CD4-positive, alpha-beta T cell (primary cell): Measurements from ENCODE around the gene IDUA. TPM values are rescaled to one million over a fixed set of nuclear protein-coding genes. Genes with fewer than 3 reads are reported as not detected.

Experiments used
- ATAC-seq: fragments of 200-7000 bp; cut with Tn5 transposase; one replicate; pipeline ENCODE4 v1.10.0; 2022; ENCODE audit warnings: mild to moderate bottlenecking; ENCODE audit not compliant: poor library complexity
- CTCF ChIA-PET: fragments of 350-600 bp; sonication (Branson Sonifier 250); formaldehyde crosslinking; loops from one replicate; lab custom pipeline; 2021; ENCODE audit warnings: antibody characterized with exemption, inconsistent platforms; lab: Charles Lee
- POLR2A ChIA-PET: fragments of 350-600 bp; sonication (Branson Sonifier 250); formaldehyde crosslinking; loops from one replicate; lab custom pipeline; 2021; ENCODE audit warnings: antibody characterized with exemption, inconsistent platforms; lab: Charles Lee
- DNase-seq, 14 experiments: peaks; one replicate each; pipeline ENCODE4 v3.0.0-alpha.2; 2013 to 2020; ENCODE audit warnings: mixed read lengths in 2 of 14
- H3K27ac ChIP-seq, 2 donors: one replicate each; pipeline versions ENCODE4 v1.5.1 to v1.7.0; 2013; ENCODE audit warnings: low read length in 2 of 2, low read depth in 1 of 2, mild to moderate bottlenecking in 1 of 2
- H3K27me3 ChIP-seq, 2 experiments: 1 replicate in 1 of 2; 2 replicates in 1 of 2; pipeline versions ENCODE4 v1.6.1 to v1.7.0; 2013; ENCODE audit warnings: low read length in 2 of 2, control low read depth in 1 of 2, mild to moderate bottlenecking in 1 of 2, moderate library complexity in 1 of 2; ENCODE audit not compliant: insufficient read depth in 2 of 2, control insufficient read depth in 1 of 2
- H3K36me3 ChIP-seq: one replicate; pipeline ENCODE4 v1.6.1; 2013; ENCODE audit warnings: low read length, control low read depth; ENCODE audit not compliant: insufficient read depth
- H3K4me1 ChIP-seq: one replicate; pipeline ENCODE4 v1.6.1; 2013; ENCODE audit warnings: low read length, control low read depth; ENCODE audit not compliant: insufficient read depth
- H3K4me3 ChIP-seq: one replicate; pipeline ENCODE4 v1.5.1; 2013; ENCODE audit warnings: mild to moderate bottlenecking, low read length, moderate library complexity
- H3K9me3 ChIP-seq, 2 experiments: 1 replicate in 1 of 2; 2 replicates in 1 of 2; pipeline versions ENCODE4 v1.6.1 to v1.7.0; 2013; ENCODE audit warnings: low read length in 2 of 2, mild to moderate bottlenecking in 2 of 2, control low read depth in 1 of 2, moderate library complexity in 1 of 2; ENCODE audit not compliant: control insufficient read depth in 1 of 2, insufficient read depth in 1 of 2
- H3K27ac Mint-ChIP-seq: one replicate; pipeline ENCODE4 v1.8.0; 2020; ENCODE audit warnings: mixed read lengths
- H3K27me3 Mint-ChIP-seq: one replicate; pipeline ENCODE4 v1.8.0; 2021; ENCODE audit warnings: mixed read lengths
- H3K36me3 Mint-ChIP-seq: one replicate; pipeline ENCODE4 v1.8.0; 2021; ENCODE audit warnings: low read depth, mixed read lengths
- H3K4me1 Mint-ChIP-seq: one replicate; pipeline ENCODE4 v1.8.0; 2021; ENCODE audit warnings: low read depth, mixed read lengths
- H3K4me3 Mint-ChIP-seq: one replicate; pipeline ENCODE4 v1.8.0; 2020; ENCODE audit warnings: mild to moderate bottlenecking, mixed read lengths
- H3K9me3 Mint-ChIP-seq: one replicate; pipeline ENCODE4 v1.8.0; 2020; ENCODE audit warnings: mixed read lengths
- intact Hi-C, 2 experiments: fragments of 100-400 bp; cut with DNase I in 1 of 2; cut with micrococcal nuclease in 1 of 2; formaldehyde crosslinking; loops; one replicate each; pipeline versions ENCODE4 v1.15.1 to v1.9.0; 2023 to 2025; cut with DNase I, micrococcal nuclease
- total RNA-seq, 174 experiments: library from RNA in 2 of 174; stranded (reverse) in 2 of 174; gene quantifications; one replicate each; pipeline ENCODE4 v1.2.3 and lab custom pipeline; 2021 to 2026
- TF ChIP-seq, protein P1 (sequence below): fragments of 200-600 bp; IDR thresholded peaks from one replicate; pipeline ENCODE4 v1.8.0; 2022; ENCODE audit warnings: antibody characterized with exemption, mild to moderate bottlenecking

IDUA gene
- total RNA-seq, 2 experiments from 2014 or later, result 70.2 to 77.8 TPM

DNA sequence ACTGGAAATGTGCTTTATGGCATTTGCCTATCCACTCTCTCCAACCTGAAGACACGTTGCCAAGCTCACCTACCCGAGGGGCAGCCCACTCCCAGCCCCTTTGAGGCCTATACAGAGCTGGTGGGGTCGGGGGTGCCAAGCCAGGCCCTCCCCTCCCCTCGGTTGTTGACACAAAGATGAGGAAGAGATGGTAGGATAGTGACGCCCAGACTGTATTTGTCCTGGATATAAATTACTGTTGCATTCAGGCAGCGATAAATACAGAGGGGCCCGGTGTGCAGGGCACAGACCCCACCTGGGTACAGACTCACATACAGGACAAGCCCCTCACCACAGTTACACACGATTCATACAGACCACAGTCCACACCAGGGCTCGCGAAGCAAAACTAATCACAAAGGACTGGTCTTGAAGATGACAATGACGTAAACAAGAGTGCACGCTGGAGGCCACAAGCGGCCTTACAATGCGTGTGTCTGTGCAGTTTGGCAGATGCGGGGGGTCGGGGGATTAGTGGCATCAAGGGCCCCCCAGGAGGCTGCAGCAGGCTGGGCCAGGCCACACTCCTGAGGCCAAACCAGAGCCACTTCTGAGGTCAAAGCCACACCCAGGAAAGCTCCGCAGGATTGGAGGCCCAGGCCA, 28.0 kb upstream of the IDUA start:
- POLR2A ChIA-PET, result no interaction called here
- Histone ChIP-seq H3K4me1 (no peaks in the 10 kb centered on the region), H3K27ac (no peak overlapping the region), H3K4me3 (no peak overlapping the region), H3K9me3 (peaks cover 0 to 6% of the 10 kb centered on the region in 2 experiments), H3K36me3 (peaks cover 13% of the 10 kb centered on the region), H3K27me3 (no peaks in the 10 kb centered on the region)
- DNase-seq, result peak in 1 of 14 experiments; percentile 5
- CTCF ChIA-PET, result no interaction called here
- intact Hi-C loops, result no loop called here
- TF ChIP-seq, protein P1, sequence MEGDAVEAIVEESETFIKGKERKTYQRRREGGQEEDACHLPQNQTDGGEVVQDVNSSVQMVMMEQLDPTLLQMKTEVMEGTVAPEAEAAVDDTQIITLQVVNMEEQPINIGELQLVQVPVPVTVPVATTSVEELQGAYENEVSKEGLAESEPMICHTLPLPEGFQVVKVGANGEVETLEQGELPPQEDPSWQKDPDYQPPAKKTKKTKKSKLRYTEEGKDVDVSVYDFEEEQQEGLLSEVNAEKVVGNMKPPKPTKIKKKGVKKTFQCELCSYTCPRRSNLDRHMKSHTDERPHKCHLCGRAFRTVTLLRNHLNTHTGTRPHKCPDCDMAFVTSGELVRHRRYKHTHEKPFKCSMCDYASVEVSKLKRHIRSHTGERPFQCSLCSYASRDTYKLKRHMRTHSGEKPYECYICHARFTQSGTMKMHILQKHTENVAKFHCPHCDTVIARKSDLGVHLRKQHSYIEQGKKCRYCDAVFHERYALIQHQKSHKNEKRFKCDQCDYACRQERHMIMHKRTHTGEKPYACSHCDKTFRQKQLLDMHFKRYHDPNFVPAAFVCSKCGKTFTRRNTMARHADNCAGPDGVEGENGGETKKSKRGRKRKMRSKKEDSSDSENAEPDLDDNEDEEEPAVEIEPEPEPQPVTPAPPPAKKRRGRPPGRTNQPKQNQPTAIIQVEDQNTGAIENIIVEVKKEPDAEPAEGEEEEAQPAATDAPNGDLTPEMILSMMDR, result no peak
- H3K36me3 Mint-ChIP-seq, result peaks cover 31% of the 10 kb centered on the region
- H3K4me3 Mint-ChIP-seq, result no peak overlapping the region
- H3K27ac Mint-ChIP-seq, result no peak overlapping the region
- no peaks in the 10 kb centered on the region for H3K27me3 Mint-ChIP-seq
- no peaks in the 10 kb centered on the region for H3K4me1 Mint-ChIP-seq
- H3K9me3 Mint-ChIP-seq, result no peaks in the 10 kb centered on the region
- no peak for ATAC-seq

DNA sequence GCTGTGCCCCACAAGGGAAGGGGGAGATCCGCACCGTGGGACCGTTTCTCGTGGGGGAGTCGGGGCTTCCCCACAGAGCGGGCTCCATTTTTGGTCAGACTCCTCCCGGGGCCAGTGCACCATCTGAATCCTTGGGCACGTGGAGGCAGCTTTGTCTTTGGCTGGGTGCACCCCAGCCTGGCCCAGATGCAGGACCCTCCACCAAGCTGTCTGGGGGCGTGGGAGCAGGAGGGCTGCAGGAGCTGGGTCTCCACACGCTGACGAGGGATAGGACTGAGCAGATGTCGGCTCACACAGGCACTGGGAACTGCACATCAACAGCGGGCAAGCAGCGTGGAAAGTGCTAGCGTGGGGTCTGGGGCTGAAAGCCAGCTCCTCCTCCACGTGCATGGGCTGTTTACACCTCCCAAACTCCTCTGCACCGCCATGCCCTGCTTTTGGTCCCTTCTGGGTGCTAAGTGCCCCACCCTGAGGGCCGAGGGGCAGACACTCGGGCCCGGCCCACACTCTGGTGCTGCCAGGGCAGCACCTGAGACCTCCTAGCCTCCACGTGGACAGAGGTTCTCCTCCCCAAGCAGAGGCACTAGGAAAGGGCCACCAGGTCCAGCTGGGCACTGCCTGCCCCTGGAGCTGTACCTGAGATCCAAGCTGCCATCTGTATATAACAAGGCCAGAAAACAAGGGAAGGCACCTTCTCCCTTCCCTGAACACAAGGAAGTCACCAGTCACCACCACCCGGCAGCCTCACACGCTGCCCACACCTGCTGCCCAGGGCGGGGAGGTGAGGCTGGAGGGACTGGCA, 27.3 kb upstream of the IDUA start:
- Mint-ChIP-seq H3K36me3 (peaks cover 28% of the 10 kb centered on the region), H3K27me3 (no peaks in the 10 kb centered on the region), H3K27ac (no peak overlapping the region), H3K4me1 (no peaks in the 10 kb centered on the region), H3K4me3 (no peak overlapping the region), H3K9me3 (no peaks in the 10 kb centered on the region)
- Histone ChIP-seq H3K4me3 (no peak overlapping the region), H3K27me3 (no peaks in the 10 kb centered on the region), H3K9me3 (peaks cover 0 to 6% of the 10 kb centered on the region in 2 experiments), H3K36me3 (peaks cover 13% of the 10 kb centered on the region), H3K27ac (no peak overlapping the region), H3K4me1 (no peaks in the 10 kb centered on the region)
- peak in 1 of 14 experiments; percentile 12 for DNase-seq
- no peak for ATAC-seq
- POLR2A ChIA-PET, result no interaction called here
- CTCF ChIA-PET, result no interaction called here
- intact Hi-C loops, result no loop called here
- TF ChIP-seq, protein P1, result no peak

DNA sequence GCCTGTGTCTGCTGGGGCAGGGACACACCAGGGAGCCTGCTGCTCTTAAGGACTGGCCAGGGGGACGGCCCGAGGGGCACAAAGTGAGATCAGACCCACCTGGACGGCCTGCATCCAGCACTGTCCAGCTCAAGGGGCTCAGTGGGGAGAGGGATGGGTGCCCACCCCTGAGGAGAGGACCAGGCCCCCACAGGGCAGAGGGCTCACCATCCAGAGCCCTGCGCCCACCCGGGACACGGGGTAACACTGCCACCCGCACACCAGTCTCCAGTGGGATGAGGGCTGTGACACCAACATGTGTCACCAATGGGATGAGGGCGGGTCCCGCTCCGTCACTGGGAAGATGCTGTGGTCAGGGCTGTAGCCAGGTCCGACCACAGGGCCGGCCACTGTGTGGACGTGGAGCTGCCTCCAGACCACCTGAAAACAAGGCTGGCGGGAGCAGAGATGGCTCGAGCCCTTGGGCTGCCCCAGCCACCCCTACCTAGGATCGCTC, 26.7 kb upstream of the IDUA start:
- no peaks in the 10 kb centered on the region for H3K27me3 ChIP-seq
- no peak overlapping the region for H3K4me3 Mint-ChIP-seq
- no peaks in the 10 kb centered on the region for H3K9me3 Mint-ChIP-seq
- H3K27ac ChIP-seq, result no peak overlapping the region
- DNase-seq (peak in 1 of 14 experiments; percentile 15), ATAC-seq (no peak)
- TF ChIP-seq, protein P1, result no peak
- ChIA-PET POLR2A (no interaction called here), CTCF (no interaction called here)
- H3K27me3 Mint-ChIP-seq, result no peaks in the 10 kb centered on the region
- H3K4me1 Mint-ChIP-seq, result no peaks in the 10 kb centered on the region
- peaks cover 25% of the 10 kb centered on the region for H3K36me3 Mint-ChIP-seq
- H3K9me3 ChIP-seq, result peaks cover 0 to 6% of the 10 kb centered on the region in 2 experiments
- H3K4me1 ChIP-seq, result no peaks in the 10 kb centered on the region
- intact Hi-C loops, result no loop called here
- H3K27ac Mint-ChIP-seq, result no peak overlapping the region
- H3K4me3 ChIP-seq, result no peak overlapping the region
- H3K36me3 ChIP-seq, result peaks cover 13% of the 10 kb centered on the region
